Midbrain (tissue), 1 donor: ENCODE results near the gene MPPE1.
"Not testable (repeated sequence)": the region's sequence is repeated elsewhere in the genome, so short reads cannot be mapped to it uniquely, and the experiment has no call there.

Experiments
- DNase-seq: peaks from one replicate; lab custom pipeline; 2025; lab: John Stamatoyannopoulos, UW

Gene MPPE1

GRCh38 chr18:11908182-11909060, at the start of gene MPPE1:
MPPE1 (minus strand) TSS chr18:11908317; CDS start chr18:11897264, 11,053 bp downstream.
- DNase-seq, result peak; percentile 89

DNA sequence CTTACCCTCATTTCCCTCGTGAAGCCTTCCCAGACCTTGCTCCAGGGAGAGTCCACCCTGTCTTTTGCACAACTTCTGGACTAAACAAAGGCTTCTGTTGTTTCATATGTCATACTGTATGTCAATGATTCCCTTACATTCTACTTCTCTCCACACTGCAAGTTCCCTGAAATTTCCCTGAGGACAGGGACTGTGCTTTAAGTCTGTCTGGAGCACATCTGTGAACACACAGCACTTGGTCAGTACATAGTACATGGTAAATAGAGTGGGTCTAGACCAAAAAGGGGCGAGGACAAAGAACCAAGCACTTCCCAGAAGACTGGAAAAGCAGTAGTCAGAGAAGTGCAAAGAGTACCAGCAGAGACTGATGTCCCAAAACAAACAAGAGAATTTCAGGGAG, 49.5 kb upstream of the MPPE1 start:
- DNase-seq, result no peak

GRCh38 chr18:11956371-11957308, 48.5 kb upstream of the MPPE1 start:
- DNase-seq, result no peak

- peak; percentile 72 for DNase-seq
Measured at GRCh38 chr18:11955239-11956029, 47.3 kb upstream of the MPPE1 start.

DNA sequence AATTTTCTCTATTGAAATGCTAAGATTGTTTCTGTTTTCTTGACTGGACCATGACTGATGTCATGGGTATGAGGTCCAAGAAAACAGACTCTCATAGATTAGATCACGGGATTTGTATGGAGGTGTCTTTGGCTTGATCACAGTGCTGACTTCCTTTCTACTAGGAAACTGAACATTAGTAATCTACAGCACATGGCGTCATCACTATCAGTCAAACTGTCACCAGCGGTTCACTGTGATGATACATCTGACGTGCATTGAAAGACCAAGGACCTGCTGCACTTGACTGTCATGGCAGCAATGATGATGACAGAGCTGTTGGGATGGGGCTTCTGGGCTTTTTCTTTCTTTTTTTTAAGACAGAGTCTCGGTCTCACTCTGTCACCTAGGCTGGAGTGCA, 45.0 kb upstream of the MPPE1 start:
- no peak for DNase-seq

DNA sequence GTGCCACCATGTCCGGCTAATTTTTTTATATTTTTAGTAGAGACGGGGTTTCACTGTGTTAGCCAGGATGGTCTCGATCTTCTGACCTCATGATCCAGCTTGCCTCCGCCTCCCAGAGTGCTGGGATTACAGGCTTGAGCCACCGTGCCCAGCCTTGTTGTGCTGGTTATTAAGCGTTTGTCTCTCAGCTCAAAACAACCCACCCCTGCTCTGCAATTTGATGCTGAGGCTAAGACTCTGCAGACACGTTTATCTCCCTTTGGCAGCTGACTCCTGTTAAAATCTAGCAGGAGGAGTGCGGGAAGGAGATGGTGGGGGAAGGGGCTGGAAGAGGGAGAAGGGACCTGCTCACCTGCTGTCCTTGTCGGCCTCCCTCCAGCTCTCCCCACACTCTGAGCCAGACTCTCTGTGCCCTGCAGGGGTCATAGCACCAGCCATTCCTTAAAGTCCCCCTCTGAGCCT, 43.3 kb upstream of the MPPE1 start:
- no peak for DNase-seq

DNA sequence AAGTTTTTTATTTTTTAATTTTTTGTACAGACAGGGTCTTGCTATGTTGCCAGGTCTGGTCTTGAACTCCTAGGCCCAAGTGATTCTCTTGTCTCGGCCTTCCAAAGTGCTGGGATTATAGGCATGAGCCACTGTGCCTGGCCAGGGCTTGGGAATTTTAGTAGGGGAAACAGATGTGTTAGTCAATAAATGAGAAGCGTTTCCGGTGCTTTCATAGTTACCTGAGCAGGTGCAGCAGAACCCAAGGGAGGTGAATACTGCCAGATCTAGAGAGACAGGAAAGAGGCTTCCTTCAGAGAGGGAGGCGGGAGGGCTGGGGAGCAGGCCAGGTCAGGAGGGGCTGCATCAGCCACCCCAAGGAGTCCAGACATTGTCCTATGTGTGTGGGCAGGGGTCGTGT, 42.7 kb upstream of the MPPE1 start:
- DNase-seq, result no peak

DNA sequence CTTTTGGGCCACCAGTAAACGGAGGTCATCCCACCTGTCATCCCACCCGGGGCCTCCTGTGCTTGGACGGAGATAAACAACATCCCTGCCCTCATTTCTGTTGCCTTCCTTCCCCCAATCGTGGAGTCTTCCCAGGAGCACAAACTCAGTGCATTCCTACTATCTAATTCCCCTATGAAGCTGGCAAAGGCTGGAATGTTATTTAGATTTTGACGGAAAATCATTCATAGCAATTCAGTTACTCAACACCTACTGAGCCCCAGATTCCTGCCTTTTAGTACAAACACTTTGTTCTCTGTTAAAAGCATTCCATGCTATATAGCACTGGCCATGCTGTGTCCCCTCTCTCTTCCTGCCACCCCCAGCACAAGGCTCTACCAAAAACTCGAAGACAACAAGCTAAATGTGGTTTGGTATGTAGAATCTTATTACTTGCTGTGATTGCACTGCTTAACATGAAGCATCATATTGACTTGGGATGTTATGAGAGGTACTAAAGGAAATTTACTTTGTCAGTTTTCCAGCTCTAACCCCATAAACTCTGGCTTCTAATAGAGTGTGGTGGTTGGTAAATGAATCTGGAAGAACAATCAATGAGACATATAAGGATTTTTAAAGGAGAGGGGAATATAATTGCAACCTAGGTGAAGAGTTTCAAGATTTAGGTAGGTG, 40.9 kb upstream of the MPPE1 start:
- DNase-seq, result no peak

DNA sequence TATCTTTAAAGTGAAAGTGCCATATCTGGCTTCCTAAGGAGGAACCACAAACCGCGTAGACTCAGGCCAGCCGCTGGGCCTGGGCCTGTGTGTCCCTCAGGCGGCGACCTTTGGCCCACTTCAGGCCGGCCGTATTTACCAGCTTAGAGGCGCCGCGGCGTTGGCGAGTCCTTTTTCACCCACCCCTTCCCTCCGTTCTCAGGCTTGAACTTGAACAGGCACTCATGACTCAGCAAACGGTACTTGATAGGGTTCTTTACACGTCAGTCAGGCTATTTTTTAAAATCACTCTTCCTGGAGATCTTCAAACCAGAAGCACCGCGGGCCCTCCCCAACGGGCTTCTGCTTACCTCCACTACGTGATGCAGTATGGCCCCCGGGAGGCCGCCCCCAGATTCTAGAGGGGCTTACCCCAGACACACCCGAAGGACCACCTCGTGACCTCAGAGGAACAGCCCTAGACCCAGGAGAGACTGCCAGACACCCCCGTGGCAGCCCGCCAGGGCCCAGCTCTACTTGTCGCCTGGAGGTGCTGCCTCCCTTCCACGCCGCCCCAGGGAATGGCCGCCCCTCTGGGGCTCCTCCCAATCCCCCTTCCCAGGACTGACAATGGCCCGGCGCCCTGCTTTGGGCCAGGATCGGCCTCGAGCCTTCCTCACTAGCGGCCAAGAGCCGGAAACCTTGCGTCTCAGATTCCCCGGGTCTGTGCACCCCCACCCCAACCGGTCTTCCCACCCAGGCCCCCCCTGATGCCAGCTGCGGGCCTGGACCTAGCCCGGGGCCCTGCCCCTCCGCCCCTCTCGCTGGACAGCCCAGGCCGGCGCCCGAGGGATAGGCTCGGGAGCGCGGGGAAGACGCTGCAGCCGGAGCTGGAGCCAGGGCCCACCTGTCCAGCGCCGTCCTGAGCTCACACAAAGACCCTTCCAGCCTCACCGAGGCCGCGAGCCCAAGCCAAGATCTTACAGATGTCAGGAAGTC, 39.4 kb upstream of the MPPE1 start:
- DNase-seq, result peak; percentile 86

- no peak for DNase-seq
Measured at GRCh38 chr18:11946756-11947155, 38.6 kb upstream of the MPPE1 start.

DNA sequence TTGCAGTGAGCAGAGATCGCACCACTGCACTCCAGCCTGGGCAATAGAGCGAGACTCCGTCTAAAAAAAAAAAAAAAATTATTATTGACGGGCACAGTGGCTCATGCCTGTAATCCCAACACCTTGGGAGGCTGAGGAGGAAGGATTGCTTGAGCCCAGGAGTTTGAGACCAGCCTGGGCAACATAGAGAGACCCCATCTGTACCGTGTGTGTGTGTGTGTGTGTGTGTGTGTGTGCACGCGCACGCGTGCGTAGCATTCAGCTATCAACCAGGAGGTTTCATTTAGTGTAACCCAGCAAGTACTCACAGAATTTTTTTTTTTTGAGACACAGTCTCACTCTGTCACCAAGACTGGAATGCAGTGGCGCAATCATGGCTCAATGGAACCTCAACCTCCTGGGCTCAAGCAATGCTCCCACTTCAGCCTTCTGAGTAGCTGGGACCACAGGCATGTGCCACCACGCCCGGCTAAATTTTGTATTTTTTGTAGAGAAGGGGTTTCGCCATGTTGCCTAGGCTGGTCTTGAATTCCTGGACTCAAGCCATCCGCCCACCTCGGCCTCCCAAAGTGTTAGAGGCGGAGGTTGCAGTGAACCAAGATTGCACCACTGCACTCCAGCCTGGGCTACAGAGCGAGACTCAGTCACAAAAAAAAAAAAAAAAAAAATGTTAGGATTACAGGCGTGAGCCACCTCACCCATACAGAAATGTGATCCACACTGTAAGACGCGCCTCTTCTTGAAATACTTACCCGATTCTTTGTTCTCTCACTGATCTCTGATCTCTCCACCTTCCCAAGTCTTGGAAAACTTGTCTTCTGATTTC, 37.9 kb upstream of the MPPE1 start:
- not testable (repeated sequence) for DNase-seq

GRCh38 chr18:11944786-11945185, 36.7 kb upstream of the MPPE1 start:
- DNase-seq, result no peak

DNA sequence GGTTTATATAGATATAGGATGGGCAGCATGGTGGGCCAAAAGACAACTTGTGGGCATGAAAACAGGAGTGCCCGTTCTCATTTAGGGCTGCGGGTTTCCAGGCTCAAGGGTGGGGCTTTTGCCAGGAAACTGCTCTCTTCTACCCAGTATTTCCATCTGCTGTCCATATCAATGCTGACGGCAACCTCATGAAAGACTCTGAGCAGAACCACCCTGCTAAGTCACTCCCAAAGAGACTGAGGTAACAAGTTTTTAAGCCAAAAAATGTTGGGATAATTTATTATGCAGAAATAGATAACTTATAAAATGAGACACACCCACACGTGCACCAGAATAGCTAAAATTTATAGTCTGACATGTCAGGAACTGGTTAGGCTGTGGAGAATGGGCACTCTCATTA, 36.1 kb upstream of the MPPE1 start:
- DNase-seq, result no peak

DNA sequence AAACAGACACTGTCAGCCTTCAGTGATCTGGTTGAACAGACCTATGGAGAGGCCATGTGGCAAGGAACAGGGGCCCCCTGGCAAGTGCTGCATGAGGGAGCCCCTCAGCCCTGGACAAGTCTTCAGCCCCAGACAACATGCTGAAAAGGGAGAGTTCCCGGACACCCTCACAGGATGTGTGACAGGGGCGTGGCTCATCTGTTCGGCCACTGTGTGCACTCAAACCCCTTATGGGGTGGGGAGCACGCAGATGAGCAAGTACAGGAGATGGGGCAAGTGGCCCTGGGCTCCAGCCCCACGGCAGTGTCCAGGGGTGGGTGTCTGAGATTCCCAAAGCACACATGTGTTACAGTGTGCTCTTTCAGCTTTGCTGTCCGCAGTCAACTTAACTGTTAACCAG, 35.4 kb upstream of the MPPE1 start:
- DNase-seq, result no peak

GRCh38 chr18:11940956-11941355, 32.8 kb upstream of the MPPE1 start:
- DNase-seq, result no peak

- DNase-seq, result peak; percentile 80
Measured at GRCh38 chr18:11937874-11938478, 29.9 kb upstream of the MPPE1 start.

- no peak for DNase-seq
Measured at GRCh38 chr18:11932393-11932792, 24.3 kb upstream of the MPPE1 start.

GRCh38 chr18:11927497-11927896, 19.4 kb upstream of the MPPE1 start:
- no peak for DNase-seq
